COR-L47 (cell line): ENCODE data around the gene TBXA2R.
"Not testable (repeated sequence)": the region's sequence is repeated elsewhere in the genome, so short reads cannot be mapped to it uniquely, and the experiment has no call there.

ENCODE experiments used
- DNase-seq: peaks from one replicate; lab custom pipeline; 2025; lab: John Stamatoyannopoulos, UW

The TBXA2R gene

DNA sequence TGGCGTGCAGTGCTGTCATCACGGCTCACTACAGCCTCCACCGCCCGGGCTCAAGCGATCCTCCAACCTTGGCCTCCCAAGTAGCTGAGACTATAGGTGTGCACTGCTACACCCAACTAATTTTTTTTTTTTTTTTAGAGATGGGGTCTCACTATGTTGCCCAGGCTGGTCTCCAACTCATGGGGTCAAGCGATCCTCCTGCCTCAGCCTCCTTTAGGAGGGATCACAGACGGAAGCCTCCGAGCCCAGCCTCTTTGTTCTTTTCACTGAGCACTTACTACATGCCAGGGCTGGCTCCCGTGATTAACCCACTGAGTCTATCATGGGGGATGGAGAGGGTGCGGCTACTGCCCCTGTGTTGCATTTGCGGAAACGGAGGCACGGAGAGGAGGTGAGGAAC lies 32.8 kb upstream of the TBXA2R start:
- DNase-seq = no peak

DNA sequence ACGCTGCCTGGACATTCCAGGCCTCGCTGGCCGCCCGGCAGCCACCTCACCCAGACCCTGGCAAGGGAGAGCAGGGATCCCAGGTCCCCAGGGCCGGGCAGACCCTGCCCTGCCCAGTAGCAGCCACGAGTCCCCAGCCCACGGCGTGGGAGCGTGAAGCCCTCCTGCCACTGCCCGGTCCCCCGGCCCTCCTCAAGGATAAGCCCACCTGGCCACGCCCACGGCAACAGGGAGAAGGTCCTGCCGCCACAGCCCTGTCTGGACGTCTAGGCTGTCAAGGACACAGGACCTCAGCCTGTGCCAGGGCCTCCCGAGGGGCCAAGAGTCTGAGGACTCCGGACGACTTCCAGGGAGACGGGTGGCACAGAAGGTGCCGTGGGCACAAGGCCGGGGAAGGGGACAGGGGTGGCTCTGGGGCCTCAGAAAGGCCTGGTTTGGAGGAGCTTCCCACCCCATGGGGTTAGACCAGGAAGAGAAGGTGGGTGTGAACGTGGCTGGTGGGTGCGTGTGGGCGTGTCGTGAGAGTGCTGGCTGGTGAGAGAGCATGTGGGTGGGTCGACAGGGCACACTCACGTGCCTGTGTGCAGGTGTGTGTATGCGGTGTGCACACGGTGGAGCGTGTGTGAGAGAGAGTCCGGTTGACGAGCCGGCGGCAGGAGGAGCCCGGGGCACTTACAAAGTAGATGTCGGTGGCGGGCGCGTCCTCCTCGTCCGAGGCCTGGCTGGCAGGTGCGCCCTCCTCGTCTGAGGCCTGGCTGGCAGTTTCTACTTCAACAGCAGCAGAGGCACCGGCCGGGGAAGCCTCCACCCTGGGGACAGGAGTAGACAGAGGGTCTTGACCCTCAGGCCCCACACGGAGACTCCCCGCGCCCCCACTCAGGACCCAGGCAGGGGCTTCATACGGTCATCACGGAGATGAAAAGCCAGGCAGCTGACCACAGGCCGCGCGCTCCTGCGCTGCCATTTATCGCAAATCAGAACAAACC lies 31.8 kb upstream of the TBXA2R start:
- DNase-seq = no peak

DNA sequence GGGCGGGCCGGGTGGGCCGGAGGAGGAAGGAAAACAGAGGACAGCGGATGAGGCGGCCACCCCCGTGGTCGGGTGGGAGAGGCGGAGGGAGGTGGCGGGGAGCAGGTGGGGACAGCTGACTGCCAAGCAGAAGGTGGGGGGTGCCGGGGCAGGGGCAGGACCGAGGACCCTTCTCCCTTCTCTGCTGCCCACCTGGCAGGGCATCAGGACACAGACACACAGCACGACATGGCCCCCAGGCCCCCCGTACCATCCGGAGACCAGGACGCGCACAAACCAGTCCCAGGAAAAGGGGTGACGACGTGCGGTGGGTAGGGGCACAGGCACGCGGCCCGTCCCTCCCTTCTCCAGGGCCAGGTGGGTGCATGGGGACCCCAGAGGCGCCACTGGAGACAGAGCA lies 30.9 kb upstream of the TBXA2R start:
- no peak for DNase-seq

DNA sequence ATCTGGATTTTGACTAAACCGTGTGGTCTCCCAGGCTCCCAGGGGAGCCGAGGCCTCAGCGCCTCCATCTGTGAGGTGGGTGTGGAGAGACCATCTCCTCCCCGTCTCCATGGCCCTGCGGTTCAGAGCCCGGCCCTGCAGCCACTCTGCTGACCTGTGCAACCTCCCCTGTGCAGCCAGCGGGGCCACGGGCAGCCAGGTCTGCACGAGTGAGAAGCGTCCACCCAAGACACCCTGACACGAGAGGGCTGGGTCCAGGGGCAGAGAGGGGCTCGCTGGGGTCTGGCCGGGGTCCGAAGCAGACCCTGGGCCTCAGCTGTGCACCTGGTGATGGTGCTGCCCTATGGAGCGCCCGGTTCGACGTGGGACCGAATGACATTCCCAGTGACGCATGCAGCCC lies 30.3 kb upstream of the TBXA2R start:
- DNase-seq = no peak

DNA sequence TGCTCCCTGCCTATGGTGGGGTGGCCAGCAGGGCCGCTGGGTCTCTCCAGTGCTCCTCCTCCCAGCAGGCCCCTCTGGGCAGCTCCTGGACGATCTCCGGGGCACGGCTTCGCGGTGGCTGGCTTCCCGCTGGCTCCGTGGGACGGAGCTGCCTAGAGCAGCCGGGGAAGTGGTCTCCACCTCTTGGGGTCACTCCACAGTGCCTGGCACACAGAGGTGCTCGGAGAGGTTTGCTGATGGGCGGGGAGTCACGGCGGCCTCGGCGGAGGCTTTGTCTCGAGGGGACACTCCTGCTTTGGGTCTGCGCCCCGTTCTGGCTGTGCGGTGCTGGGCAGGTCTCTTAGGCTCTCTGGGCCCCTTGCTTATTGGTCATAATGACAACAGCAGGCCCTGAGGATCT lies 29.8 kb upstream of the TBXA2R start:
- DNase-seq = no peak

DNA sequence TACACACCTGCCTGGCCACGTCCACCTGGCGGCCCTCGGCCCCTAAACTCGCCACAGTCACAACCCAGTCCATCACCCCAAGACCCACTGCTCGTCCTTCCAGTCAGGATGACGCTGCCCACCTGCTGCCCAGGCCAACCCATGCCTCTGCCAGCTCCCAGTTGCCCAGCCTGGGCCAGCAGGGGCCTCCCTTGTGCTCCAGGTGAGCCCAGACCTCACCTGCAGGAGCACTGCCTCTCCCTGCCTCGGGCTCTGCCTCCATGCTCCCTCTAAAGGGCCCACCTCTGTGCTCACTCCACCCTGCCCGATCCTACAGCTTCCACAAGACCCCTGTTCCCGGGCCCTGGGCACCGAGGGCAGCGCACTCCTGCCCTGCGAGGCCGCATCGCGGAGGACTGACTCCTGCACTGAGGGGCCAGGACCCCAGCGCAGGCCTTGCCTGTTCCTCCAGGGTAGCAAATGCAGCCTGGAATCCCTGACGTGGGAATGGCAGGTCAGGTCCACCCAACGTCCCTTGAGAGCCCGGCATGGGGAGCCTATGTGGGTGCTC lies 27.9 kb upstream of the TBXA2R start:
- DNase-seq = no peak

DNA sequence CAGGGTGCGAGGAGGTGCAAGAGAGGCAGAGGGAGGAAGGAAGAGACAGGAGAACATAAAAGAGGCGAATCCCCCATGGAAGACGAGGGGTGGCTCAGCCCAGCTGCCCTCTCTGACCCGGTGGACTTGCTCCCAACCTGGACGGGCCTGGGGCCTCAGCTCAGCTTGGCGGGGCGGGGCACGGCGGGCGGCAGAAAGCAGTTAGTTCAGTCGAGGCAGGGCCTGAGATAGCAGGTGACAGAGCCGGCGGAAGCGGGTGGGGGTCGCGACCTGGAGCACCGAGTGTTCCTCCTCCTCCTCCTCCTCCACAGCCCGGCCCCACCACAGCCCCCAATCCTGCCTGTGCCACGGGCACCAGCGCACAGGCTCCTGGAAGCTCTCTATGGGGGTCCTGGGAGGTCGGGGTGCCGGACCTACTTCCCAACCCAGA lies 26.9 kb upstream of the TBXA2R start:
- DNase-seq = no peak

DNA sequence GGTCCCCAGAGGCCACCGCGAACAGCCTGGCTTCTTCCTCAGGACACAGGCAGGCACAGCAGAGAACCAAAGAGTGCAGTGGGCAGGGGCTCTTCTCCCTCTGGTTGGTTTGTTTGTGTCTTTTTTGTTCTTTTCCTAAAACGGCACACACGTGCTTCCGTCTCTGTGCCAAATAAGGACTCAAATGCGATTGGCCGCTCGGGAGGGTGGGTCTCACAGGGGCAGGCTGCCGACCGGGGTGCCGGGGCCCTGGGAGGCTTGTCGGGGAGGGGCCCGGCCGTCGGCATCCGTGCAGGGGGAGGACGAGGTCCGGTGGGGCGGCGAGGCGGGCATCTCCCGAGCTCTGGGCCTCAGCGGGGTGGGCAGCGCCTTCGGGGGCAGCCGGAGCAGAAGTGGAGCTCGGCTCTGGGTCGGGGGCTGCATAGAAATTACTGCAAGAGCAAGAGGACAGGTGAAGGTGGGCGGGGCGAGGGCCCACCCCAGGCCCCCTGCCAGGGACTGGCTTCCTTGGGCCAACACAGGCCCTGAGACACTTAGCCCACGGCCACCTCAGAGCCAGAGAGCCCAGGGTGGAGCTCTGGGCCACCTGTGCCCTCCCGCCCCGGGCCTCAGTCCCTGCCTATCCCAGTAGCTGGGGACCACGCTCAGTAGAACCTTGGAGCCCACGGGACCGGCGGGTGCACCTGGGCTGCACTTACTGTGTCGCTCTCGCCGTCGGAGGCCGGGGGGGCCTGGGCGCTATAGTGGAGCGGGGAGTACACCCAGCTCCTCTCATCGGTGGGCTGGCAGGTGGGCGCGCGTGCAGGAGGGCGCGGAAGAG lies 26.3 kb upstream of the TBXA2R start:
- no peak for DNase-seq

DNA sequence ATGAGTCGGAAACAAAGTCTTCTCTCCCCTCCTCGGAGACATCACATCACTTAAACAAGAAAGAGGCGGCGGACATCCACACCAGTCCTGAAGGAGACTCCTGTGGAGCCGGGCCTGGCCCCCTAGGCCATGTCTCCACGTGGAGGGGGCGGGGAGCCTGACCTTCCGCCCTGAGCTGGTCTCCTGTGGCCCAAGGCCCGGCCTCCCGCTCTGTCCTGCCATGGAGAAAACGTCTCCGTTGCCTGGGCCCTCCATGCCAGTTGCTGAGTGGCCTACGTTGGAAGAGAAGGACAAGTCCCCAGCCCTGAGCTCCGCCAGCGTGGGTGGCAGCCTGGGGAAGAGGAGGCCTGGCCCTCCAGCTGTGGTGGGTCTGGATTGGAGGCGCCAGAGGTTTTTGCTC lies 25.4 kb upstream of the TBXA2R start:
- no peak for DNase-seq

DNA sequence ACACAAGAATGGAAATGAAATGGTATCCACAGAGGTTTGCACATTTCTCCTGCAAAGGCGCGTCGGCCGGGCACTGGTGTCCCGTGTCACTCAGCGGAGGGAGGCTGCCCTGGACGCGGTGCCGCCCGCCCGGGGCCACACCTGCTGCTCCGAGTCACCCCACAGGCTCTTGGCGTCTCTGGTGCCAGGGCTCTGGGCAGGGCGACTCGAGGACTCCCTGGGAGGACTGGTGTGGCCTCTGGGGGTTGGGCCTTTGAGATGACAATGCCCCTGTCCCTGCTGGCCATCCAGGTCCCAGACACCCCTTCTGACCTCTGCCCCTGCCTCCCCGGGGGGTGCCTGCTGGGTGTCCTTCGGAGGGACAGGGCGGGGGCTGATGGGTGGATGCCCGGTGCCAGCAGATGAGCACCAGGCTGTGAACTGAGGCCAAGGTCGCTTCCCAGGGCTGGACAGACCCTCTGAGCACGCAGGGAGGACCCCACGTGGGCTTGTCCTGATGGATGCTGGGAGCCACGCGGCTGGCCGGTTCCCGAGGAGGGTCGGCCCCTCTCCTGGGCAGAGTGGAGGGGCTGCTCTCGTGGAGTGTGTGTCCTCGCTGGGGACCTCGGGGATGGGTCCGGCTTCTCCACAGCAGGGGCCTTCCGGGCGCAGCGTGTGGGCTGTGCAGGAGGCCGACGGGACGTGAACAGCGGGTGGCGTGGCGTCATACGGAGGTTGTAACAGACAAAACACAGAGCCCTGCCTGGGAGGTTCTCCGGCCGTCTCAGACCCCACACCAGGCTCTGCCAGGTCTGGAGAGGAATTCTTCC lies 24.6 kb upstream of the TBXA2R start:
- DNase-seq = no peak

DNA sequence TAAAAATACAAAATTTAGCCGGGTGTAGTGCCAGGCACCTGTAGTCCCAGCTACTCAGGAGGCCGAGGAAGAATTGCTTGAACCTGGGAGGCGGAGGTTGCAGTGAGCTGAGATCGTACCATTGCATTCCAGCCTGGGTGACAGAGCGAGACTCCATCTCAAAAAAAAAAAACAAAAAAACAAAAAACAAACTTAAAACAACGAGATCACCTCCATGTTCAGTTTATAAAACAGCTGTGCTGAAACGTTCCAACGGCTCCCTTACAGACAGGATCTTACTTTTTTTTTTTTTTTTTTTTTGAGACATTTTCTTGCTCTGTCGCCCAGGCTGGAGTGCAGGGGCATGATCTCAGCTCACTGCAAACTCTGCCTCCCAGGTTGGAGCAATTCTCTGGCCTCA lies 22.1 kb upstream of the TBXA2R start:
- DNase-seq = not testable (repeated sequence)

DNA sequence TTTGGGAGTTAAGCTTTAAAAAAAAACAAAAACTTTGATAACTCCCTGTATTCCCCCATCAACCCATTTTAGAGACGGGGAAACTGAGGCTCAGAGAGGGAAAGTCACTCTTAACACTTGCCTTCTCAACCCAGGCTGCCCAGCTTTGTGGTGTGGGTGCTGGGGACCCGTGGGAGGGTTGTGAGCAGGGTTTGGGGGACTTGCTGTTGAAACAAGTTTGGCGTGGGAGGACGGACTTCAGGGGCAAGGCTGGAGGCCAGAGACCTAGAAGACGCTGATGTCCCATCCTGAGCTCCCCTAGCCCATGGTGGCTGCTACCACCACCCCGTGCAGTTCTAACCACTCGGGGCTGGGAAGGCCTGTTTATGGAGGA lies 20.7 kb upstream of the TBXA2R start:
- no peak for DNase-seq

DNA sequence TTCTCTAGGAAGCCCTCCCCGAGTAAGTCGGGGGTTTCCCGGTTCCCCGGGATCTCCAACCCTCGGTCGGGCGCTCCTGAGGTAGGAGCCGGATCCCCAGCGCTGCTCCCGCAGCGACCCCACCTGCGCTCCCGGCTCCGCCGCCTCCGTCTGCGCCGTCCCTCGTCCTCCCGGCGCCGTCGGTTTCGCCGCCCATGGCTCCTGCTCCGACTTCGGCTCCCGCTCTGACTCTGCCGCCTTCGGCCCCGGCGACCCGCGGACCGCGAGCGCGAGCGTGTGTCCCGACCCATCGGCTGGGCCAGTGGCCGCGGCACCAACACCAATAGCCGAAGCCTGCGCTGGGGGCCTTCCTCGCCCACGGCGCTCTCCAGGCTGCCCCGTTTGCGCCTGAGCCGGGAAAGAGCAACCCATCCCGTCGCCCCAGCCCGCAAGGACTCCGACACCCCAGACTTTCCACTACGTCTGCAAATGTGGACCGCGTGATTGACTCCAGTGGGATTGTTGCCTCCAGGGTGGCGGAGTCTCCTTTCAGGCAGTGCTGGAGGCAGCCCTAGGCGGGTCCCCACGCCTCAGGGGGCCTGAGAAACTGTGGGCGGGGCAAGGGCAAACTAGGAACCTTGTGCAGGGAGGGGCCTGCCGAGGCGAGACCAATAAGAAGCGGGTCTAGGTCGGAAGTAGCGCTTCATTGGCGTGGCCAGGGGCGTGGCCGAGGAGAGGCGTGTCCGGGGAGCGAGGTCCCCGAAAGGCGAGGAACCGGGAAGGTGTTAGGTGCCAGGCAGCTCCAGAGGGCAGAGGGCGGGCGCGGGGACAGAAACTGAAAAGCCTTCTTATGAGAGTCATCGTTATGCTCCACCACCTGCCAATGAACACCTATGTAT lies 20.0 kb upstream of the TBXA2R start, which contains the start of gene CACTIN:
TSS of gene CACTIN (minus strand) at position 318 of the 878 bp plus-strand sequence. CDS start at position 290, 28 bp downstream.
- DNase-seq = peak; percentile 98

DNA sequence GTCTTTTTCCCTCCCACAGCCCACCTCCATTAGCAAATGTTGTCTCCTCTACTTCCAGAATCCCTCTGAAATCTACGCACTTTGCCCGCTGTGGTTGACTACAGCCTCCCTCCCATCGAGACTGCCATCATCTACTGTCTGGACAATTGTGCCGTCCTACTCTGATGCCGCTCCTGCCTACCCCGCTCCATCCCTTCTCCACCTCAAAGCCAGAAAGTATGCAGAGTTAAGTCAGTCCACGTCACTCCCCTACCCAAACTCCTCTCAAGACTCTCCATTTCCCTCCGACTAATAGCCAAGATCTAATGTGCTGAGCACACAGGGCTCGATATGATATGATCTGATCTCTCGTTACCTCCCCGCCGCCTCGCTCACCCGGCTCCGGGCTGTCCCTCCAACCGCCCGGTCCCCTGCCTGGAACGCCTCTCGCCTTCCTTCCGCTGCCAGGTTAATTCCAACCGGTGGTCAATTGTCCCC lies 19.4 kb upstream of the TBXA2R start:
- no peak for DNase-seq

DNA sequence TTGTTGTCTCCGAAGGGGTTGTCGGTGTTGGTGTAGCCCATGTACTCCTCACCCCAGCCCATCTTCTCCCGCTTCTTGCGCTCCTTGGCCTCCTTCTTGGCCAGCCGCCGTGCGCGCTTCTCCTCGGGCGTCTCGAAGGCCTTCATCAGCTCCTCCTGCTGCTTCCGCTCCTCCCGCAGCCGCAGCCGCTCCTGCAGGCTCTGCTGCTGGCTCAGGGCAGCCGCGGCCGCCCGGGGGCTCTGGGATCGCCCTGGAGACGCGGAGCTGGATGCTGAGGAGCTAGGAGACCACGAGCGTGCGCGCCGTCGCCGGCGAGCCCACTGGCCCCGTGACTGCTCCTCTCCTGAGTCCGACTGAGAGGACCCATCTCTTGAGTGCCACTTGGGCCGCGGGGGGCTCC lies 17.0 kb upstream of the TBXA2R start:
- no peak for DNase-seq

DNA sequence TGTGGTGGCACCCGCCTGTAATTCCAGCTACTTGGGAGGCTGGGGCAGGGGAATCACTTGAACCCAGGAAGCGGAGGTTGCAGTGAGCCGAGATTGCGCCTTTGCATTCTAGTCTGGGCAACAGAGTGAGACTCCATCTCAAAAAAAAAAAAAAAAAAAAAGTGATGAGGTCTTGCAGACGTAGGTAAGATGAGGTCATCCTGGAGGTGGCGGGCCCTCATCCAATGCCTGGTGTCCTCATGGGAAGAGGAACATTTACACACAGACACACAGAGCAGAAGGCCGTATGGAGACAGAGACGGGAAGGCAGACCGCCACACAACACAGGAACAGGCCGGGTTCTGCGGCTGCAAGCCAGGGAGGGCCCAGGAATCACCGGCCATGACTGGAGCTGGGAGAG lies 15.5 kb upstream of the TBXA2R start:
- no peak for DNase-seq

DNA sequence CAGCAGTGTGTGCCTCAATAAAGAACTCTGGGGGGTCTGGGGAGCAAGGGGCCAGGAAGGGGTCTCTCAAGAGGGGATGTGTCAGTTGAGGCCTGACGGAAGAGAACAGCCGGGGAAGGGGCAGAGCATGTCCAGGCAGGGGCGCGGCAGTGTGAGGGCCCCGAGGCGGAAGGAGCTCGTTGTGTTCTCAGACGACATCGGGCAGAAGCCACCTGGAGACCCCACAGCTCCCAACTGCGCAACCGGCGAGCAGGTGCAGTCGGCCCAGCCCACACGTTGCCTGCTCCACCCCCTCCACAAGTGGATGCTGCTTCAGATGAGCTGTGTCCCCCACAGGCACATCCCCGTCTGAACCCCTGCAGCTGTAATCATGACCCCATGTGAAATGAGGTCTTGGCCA lies 15.0 kb upstream of the TBXA2R start:
- no peak for DNase-seq

DNA sequence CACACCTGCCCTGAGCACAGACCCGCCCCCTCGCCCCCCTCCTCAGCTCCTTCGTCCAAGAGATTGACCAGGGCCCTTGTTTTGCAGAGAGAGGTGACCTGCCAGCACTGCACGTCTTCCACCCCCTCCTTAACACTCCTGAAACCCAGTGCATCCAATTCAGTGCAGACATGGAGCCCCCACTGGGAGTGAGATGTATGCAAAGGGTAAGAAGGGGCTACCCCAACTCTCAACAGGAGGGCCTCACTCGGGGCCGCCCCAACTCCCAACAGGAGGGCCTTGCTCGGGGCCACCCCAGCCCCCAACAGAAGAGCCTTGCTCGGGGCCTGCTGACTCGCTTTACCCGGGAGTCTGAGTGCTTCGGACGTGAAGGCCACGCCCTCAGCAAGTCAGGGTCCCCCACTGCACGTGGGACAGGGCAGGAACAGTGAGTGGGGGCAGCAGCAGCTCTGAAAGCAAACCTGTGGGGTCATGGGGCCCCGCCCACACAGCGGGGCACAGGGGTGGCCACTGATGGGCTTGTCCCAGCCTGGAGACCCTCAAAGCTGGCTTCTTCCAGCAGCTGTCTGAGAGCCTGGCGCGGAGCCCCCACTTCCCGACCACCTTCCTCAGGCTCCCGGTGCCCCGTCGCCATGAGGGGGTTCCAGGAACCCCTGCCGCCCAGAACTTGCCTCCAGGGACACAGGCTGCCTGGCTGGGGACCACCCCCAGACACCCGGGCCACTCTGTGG lies 14.3 kb upstream of the TBXA2R start:
- no peak for DNase-seq

DNA sequence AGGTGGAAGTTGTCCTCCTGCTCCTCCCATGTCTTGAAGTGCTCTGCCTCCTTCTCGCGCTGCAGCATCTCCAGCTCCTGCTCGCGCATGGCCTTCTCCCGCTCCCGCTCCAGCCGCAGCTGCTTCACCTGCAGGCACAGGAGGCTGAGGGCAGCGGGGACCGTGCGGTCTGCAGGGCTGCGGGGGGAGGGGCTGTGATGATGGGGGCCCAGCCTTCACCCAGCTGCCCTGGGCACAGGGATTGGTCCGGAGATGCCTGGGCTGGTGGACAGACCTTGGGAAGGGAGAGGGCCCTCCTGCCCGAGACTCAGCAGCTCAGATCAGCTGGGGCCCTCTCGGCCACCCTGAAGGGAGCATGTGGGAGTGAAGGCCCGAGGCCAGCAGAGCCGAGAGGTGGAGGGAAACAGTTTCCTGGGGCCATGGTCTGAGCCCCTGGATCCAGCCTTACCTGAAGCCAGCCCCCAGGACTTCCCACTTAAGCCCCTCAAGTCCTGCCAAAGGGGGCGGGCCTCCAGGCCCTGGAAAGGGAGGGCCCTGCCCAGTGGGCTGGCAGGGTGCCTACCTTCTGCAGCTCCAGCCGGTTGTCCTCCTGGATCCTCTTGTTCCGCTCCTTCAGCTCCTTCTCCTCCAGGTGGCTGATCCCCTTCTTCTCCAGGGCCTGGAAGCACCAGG lies 13.6 kb upstream of the TBXA2R start:
- DNase-seq = no peak
